ENCODE measurements around the gene WASF1.
"Not testable (repeated sequence)": the region's sequence is repeated elsewhere in the genome, so short reads cannot be mapped to it uniquely, and the experiment has no call there.

Gene WASF1

DNA sequence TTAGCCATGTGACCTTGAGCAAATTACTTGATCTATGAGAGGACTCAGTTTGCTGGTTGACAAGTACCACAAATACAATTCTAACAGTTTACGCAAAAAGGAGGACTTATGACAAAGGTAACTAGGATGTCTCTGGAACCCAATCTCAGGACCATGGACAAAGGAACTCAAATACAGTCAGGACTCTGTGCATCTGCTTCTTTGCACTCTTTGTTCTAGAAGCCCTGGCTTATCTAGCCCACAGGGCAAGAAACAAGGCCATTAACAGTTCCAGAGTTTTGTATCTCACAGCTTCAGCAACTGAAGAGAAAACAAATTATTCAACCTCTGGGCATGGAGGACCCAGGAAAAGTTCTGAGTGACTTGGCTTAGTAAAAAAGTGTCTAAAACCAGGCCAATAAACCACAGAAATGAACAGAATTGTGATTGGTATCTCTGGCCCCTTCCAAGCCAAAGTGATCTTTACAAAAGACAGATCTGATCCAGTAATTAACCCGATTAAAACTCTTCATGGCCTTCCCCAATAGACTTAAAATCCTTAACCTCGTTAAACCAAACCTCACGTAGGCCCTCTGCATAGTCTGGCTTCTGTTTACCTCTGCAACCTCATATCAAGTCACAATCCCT, 5.9 kb downstream of the WASF1 start:
- DNase-seq (ENCODE audit: low spot score): no peak

DNA sequence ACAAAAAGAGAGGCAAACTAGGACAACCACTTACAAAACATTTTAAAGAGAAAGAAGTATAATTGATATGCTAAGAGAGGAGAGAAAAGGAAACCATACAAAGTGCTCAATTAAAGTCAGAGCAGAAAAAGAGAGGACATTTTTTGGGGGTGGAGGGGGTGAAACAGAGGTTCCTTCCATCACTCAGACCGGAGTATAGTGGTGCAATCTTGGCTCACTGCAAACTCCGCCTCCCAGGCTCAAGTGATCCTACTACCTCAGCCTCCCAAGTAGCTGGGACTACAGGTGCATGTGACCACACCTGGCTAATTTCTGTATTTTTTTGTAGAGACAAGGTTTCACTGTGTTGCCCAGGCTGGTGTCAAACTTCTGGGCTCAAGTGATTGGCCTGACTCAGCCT, 9.4 kb downstream of the WASF1 start:
- no peak for DNase-seq (ENCODE audit: low spot score)

GRCh38 chr6:110158479-110158878, 21.0 kb downstream of the WASF1 start:
- no peak for DNase-seq (ENCODE audit: low spot score)

DNA sequence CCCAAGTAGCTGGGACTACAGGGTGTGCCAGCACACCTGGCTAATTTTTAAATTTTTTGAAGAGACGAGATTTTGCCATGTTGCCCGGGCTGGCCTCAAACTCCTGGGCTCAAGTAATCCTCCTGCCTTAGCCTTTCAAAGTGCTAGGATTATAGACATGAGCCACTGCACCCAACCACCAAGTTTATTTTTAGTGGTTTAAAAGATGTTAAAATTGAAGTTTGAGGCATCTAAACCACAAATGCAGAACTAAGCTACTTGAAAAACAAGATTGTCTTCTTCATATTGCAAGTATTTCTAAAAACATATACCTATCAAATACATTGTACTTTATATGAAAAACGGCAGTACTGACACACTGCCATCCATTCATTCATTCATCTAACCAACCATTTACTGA, 31.6 kb downstream of the WASF1 start:
- no peak for DNase-seq (ENCODE audit: low spot score)

DNA sequence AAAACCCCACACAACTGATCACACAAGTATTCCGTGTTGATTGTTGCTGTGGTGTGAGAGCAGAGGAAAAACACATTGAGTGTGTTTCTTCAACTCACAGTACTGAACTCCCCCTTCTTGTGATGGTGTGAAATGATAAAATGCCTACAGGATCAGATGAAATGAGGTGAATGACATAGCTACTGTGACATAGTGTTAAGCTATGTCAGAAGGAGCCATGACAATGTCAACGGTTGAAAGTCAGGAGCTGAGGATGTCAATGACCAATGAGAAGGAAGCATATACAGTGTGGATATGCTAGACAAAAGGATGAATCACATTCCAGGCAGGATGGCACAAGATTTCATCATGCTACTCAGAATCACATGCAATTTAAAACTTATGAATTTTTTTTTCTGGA, 38.8 kb downstream of the WASF1 start:
- no peak for DNase-seq (ENCODE audit: low spot score)

GRCh38 chr6:110139052-110139451, 40.4 kb downstream of the WASF1 start:
- no peak for DNase-seq (ENCODE audit: low spot score)

GRCh38 chr6:110137924-110138887, 41.3 kb downstream of the WASF1 start:
- DNase-seq (ENCODE audit: low spot score): no peak

DNA sequence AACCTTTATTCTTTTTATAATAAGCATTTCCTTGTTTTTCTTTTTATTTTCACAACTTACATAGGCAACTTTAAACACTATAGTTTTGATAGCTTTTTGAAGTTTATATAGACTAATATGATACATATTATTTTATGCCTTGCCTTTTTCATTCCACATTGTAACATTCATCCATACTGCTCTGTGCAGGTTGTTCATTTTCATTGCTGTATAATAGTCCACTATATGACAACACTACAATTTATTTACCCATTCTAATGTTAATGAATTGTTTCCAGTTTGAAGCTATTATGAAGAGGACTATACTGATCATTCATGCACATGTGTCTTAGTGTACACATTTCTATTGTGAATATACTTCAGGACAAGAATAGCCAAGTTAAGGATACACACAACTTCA, 49.1 kb downstream of the WASF1 start:
- DNase-seq (ENCODE audit: low spot score): no peak

DNA sequence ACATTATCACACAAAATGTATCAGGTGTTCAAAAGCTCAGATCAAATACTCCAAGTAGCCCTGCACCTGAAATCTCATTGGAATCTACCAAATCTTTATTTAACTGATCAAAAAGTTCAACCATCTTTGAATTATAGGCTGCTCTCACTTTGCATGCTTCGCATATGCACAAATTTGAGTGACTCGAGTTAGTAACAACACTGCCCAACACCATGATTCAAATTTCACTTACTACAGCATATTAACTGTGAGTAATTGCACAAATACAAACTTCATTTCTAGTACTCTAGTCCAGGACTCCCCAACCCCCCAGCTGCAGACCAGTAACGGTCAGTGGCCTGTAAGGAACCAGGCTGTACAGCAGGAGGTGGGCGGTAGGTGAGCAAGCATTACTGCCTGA, 51.1 kb downstream of the WASF1 start:
- no peak for DNase-seq (ENCODE audit: low spot score)

- no peak for DNase-seq (ENCODE audit: low spot score)
These were observed 54.1 kb downstream of the WASF1 start for GRCh38 chr6:110125361-110125760.

GRCh38 chr6:110121655-110122054, 57.8 kb downstream of the WASF1 start:
- not testable (repeated sequence) for DNase-seq (ENCODE audit: low spot score)

DNA sequence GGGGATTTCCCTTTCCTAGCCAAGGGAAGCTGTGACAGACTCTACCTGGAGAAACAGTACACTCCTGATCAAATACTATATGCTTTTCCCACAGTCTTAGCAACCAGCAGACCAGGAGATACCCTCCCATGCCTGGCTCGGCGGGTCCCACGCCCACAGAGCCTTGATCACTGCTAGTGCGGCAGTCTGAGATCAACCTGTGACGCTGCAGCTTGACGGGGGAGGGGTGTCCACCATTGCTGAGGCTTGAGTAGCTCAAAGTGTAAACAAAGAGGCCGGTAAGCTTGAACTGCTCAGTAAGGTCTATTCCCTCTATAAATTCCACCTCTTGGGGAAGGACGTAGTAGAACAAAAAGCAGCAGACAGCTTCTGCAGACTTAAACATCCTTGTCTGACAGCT, 63.2 kb downstream of the WASF1 start:
- no peak for DNase-seq (ENCODE audit: low spot score)

DNA sequence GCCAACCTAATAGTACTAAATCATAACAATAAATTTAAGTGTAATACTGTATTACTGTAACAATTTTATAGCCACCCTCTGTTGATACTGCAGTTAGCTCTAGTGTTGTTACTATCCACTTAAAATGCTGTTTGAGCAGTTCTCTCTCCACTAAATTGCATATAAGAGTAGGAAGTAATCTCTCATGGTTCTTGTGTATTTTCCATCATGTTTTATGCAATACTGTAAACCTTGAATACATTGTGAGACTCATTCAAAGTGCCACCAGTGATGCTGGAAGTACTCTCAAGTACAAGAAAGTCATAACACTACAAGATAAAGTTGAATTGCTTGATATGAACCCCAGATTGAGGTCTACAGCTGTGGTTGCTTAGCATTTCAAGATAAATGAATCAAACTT, 65.5 kb downstream of the WASF1 start:
- DNase-seq (ENCODE audit: low spot score): no peak

- DNase-seq (ENCODE audit: low spot score): no peak
These were observed 74.2 kb downstream of the WASF1 start for GRCh38 chr6:110105296-110105695.

- no peak for DNase-seq (ENCODE audit: low spot score)
These were observed 76.2 kb downstream of the WASF1 start for GRCh38 chr6:110103260-110103659.

GRCh38 chr6:110102411-110102810, 77.1 kb downstream of the WASF1 start:
- DNase-seq (ENCODE audit: low spot score): no peak

DNA sequence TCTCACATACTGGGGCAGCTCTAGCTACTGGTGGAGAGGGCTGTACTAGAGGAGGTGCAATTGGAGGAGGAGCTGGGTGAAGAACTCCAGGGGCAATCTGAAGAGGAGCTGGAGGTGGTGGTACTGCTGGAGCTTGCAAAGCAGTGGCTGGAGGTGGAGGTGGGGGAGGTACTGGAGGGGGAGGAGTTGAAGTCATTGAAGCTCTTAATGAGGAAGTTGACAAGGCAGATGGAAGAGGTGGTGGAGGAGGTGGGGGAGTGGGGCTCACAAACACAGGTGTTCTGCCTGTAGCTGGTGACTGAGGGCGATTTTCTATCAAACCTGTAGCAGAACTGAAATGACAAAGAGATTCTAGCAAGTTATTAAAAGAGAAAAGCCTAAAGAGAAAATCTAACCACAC, 77.6 kb downstream of the WASF1 start:
- DNase-seq (ENCODE audit: low spot score): peak; percentile 27

DNA sequence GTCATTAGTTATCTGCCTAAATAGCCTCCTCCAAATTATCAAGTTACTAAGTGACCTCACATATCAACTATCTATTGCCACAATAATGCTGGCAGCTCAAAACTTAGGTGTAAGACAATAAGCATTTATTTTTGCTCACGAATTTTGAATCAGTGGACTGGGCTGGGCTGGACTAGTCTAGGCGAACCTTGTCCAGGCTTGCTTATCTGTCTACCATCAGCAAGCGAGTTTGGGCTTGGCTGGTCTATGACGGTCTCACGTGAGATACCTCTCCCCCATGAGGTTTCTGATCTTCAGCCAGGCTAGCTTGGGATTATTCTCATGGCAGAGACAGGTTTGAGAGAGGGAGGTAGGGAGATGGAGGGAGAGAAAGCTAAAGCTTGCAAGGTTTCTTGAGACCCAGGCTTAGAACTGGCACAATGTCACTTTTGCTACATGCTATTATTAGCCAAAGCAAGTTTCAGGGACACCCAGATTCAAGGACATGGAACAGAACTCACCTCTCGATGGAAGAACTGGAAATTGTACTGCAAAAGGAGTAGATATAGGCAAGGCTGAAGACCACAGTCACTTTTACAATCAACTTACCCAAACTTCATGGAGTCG, 80.9 kb downstream of the WASF1 start:
- DNase-seq (ENCODE audit: low spot score): no peak

DNA sequence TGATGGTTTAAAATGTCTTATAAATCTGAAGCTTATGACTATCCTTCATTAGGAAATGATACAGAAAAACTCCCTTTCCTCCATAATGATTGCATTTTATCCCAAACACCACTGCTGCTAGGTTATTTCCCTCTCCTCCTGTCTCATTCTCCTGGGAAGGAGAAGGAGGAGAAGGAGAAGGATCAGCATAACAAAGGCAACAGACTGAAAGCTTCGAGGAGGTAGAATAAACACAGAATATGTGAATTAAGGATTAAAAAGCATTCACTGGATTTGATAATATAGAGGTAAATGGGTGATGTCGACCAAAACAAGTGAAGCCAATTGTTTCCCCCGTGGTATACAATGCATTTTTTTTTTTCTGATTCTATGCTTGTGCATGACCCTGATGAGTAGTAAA, 82.0 kb downstream of the WASF1 start:
- DNase-seq (ENCODE audit: low spot score): peak; percentile 11

- DNase-seq (ENCODE audit: low spot score): no peak
These were observed 83.5 kb downstream of the WASF1 start for GRCh38 chr6:110095935-110096334.

DNA sequence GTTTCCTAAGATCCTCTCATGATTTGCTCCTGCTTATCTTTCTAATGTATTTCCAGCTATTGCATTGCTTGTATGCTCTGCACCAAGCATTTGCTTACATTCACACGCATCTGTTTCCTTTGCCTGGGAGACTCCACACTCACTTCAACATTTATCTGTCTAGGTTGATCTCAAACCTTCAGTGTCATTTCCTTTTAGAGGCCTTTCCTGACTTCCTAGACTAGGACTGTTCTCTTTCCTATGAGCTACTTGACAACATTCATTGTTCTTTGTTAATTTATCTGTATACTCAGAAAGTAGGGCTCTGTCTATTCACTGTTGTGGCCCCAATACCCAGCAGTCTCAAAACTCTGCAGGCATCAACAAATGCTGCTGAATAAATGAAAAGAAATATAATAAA, 84.4 kb downstream of the WASF1 start:
- no peak for DNase-seq (ENCODE audit: low spot score)

DNA sequence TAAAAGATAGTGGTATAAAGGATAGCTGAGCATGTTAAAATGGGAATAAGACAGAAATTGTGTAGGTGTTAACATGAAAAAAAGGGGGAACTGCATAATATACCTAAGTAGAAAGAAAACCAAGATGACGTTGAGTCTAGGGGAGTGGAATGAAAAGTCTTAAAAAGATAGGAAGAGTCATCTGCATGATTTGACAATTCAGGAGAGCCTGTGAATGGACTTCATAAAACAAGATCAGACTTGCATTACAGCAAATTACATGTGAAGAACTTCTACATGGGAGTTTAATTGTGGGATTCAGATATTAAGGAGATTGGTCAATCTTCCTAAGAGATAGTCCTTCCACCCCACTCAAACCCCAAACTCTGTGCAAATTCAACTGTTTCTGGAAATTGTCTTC, 85.5 kb downstream of the WASF1 start:
- no peak for DNase-seq (ENCODE audit: low spot score)

GRCh38 chr6:110090876-110091275, 88.6 kb downstream of the WASF1 start:
- DNase-seq (ENCODE audit: low spot score): no peak

Measured in iPS-NIHi11 (cell line).